ENCODE data around the gene SDF2L1. TPM values are rescaled to one million over a fixed set of nuclear protein-coding genes. Genes with fewer than 3 reads are reported as not detected.
"Not testable (repeated sequence)": the region's sequence is repeated elsewhere in the genome, so short reads cannot be mapped to it uniquely, and the experiment has no call there.

SDF2L1 gene
- total RNA-seq, 1 donor = 22.0 TPM

- DNase-seq (ENCODE audit: low read depth) = no peak
- H3K4me3 ChIP-seq (ENCODE audit: low read depth, low read length) = no peak overlapping the region
- no peak for TF ChIP-seq CTCF (IDR thresholded peaks at IDR 0.05; ENCODE audit: insufficient read depth, low read depth, low read length)
These were observed 48.3 kb downstream of the SDF2L1 start for GRCh38 chr22:21690401-21690801.

DNA sequence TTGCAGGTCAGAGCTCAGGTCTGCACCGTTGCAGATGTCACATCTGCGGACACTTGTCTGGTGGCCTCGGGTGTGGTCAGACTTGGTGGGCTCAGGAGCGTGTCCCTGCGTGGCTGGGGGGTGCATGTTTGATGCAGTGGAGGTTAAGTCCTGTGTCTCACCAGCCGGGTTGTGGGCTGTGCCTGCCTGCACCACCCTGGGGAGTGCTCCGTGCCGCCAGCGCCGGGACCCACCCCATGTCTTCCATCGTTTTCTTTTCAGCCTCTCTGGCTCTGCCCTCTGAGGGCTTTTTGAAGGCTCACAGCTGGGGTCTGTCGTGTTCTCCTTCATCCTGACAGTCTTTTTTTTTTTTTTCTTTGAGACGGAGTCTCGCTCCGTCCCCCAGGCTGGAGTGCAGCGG is 49.7 kb downstream of the SDF2L1 start:
- DNase-seq (ENCODE audit: low read depth) = no peak
- TF ChIP-seq CTCF (IDR thresholded peaks at IDR 0.05; ENCODE audit: insufficient read depth, low read depth, low read length) = no peak
- no peak overlapping the region for H3K4me3 ChIP-seq (ENCODE audit: low read depth, low read length)

DNA sequence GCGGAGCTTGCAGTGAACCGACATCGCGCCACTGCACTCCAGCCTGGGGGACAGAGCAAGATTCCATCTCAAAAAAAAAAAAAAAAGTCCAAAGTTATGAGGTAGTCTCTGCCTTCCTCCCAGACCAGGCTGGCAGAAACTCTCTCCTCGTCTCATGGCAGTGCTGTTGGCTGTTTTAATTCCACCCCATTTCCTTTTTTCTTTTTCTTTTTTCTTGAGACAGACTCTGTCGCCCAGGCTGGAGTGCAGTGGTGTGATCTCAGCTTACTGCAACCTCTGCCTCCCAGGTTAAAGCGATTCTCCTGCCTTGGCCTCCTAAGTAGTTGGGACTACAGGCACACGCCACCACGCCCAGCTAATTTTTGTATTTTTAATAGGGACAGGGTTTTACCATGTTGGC is 50.8 kb downstream of the SDF2L1 start:
- not testable (repeated sequence) for DNase-seq (ENCODE audit: low read depth)

DNA sequence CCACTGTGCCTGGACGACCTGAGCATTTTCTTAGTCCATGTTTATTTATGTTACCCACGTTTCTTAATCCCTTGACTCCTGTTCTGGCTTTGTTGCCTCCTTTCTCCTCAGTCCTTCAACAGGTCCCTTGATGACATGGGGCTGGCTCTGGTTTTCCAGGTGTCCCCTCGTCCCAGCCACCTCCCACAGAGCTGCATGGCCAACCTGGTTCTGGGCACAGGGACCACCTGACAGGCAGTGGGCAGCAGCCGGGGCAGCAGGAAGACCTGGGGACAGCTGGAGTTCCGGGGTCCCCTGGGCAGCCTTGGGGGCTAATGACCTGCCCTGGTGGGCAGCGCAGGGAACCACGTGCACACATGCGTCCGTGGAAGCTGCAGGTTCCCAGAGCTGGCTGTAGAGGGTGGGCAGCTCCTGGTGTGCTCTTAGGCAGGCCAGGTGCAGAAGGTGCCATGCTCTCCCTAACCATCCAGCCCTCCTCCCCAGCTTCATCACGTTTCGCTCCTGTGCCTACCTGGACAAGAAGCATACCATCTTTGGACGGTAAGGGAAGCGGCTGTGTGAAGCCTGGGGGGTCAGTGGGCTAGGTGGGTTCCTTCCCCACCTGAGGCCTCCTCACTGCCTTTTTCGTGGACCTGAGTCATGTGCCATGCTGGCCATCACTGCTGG is 51.4 kb downstream of the SDF2L1 start:
- H3K4me3 ChIP-seq (ENCODE audit: low read depth, low read length) = no peak overlapping the region
- no peak for TF ChIP-seq CTCF (IDR thresholded peaks at IDR 0.05; ENCODE audit: insufficient read depth, low read depth, low read length)
- DNase-seq (ENCODE audit: low read depth) = no peak

More for the DNA sequence above, 50.8 kb downstream of the SDF2L1 start:
- H3K4me3 ChIP-seq (ENCODE audit: low read depth, low read length) = not testable (repeated sequence)

Small RNAs within 50 kb of the gene (small RNA-seq; reads per million reads assigned to genes)
- 8.3 reads per million, percentile 88 among the genes with 10 or more reads in this experiment for gene MIR301B

Other genes with a start within 250 kb of the SDF2L1 start
- 2.9 and 3.0 TPM in 2 replicates for gene HIC2, start 224.9 kb upstream of the SDF2L1 start, total RNA-seq
- 0.97 and 1.7 TPM in 2 replicates for gene TMEM191C, start 174.9 kb upstream of the SDF2L1 start, total RNA-seq
- gene RIMBP3C, start 90.8 kb upstream of the SDF2L1 start, total RNA-seq = 0.43 and 0.64 TPM in 2 replicates
- gene UBE2L3, start 74.6 kb upstream of the SDF2L1 start, total RNA-seq = 43.5 and 56.1 TPM in 2 replicates
- gene YDJC, start 12.3 kb upstream of the SDF2L1 start, total RNA-seq = 19.0 and 27.1 TPM in 2 replicates
- 0.32 and 0.43 TPM in 2 replicates for gene CCDC116, start 9.5 kb upstream of the SDF2L1 start, total RNA-seq
- 26.8 and 32.2 TPM in 2 replicates for gene PPIL2, start 23.7 kb downstream of the SDF2L1 start, total RNA-seq
- gene YPEL1, start 93.5 kb downstream of the SDF2L1 start, total RNA-seq = under 0.01 TPM in 2 replicates
- gene MAPK1, start 225.3 kb downstream of the SDF2L1 start, total RNA-seq = 38.7 and 51.8 TPM in 2 replicates